ENCODE data around the gene UROC1. TPM values are rescaled to one million over a fixed set of nuclear protein-coding genes. Genes with fewer than 3 reads are reported as not detected.
A peak's percentile ranks its signal among the peaks of the same experiment; 100 is the strongest.

The UROC1 gene
- total and polyA plus RNA-seq, 4 donors = 0.01 to 0.21 (median 0.08) TPM

DNA sequence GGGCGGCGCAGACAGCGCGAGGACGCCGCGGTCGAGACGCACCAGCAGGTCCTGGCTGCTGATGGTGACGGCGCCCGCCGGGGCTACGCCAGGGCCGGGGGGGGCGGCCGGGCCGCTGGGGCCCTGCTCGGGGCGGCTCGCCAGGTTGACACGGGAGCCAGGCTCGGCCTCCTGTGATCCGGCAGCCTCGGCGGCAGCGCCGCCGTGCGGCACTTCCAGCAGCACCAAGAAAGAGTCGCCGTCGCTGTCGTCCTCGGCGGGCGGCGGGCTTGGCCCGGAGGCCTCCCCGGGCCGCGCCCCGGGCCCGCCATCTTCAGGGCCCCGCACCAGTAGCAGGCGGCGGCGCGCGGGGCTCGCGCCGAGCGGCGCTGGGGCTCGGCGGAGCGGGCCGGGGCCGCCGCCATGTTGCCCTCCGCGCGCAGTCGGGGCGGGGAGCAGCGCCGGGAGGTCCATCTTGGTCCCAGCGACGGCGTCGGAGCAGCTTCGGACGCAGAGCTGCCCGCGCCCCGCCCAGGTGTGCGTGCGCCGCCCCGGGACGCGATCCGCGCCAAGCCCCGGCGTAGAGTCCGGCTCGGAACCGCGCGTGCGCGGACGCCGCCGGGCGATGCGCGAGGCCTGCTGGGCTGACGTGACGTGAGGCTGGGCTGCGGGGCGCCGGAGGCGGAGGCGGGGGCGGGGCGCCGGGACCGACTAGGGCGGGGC is 42.0 kb downstream of the UROC1 start, which contains the start of gene ZXDC:
ZXDC (minus strand) TSS at position 479 of the 702 bp plus-strand sequence; CDS start at position 453, 26 bp downstream.
- Histone ChIP-seq H3K4me1 (ENCODE audit: control insufficient read depth in 5 of 5, insufficient read depth in 5 of 5, low read length in 5 of 5) (peaks cover 18 to 35% (median 19%) of the 10 kb centered on the region in 5 donors), H3K9ac (ENCODE audit: insufficient read depth in 1 of 2, low read length in 2 of 2) (peak within 1 kb of the TSS; percentile 8 to 92), H3K4me3 (peak within 1 kb of the TSS; percentile 66), H3K27me3 (ENCODE audit: control insufficient read depth in 3 of 3, insufficient read depth in 3 of 3, low read length in 2 of 3) (no peaks in the 10 kb centered on the region), H3K36me3 (ENCODE audit: control insufficient read depth in 4 of 4, insufficient read depth in 4 of 4, low read length in 4 of 4) (peaks cover 3 to 17% (median 6%) of the 10 kb centered on the region in 4 donors), H3K9me3 (ENCODE audit: control insufficient read depth in 4 of 4, insufficient read depth in 3 of 4, low read length in 3 of 4) (no peaks in the 10 kb centered on the region), H3K27ac (ENCODE audit: low read depth in 1 of 2, low read length in 1 of 2) (peak within 1 kb of the TSS; percentile 85 to 98)
- ATAC-seq (ENCODE audit: insufficient read depth, low FRiP score) (peak; percentile 84), DNase-seq (peak; percentile 94 to 98 (median 95))
- TF ChIP-seq, protein P1, sequence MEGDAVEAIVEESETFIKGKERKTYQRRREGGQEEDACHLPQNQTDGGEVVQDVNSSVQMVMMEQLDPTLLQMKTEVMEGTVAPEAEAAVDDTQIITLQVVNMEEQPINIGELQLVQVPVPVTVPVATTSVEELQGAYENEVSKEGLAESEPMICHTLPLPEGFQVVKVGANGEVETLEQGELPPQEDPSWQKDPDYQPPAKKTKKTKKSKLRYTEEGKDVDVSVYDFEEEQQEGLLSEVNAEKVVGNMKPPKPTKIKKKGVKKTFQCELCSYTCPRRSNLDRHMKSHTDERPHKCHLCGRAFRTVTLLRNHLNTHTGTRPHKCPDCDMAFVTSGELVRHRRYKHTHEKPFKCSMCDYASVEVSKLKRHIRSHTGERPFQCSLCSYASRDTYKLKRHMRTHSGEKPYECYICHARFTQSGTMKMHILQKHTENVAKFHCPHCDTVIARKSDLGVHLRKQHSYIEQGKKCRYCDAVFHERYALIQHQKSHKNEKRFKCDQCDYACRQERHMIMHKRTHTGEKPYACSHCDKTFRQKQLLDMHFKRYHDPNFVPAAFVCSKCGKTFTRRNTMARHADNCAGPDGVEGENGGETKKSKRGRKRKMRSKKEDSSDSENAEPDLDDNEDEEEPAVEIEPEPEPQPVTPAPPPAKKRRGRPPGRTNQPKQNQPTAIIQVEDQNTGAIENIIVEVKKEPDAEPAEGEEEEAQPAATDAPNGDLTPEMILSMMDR (IDR thresholded peaks at IDR 0.05; ENCODE audit: control extremely low read depth, extremely low read depth) = peak; percentile 13
- WGBS, 2 donors = 0 to 1% methylated on average over 14 to 112 of the region's 112 CpGs

DNA sequence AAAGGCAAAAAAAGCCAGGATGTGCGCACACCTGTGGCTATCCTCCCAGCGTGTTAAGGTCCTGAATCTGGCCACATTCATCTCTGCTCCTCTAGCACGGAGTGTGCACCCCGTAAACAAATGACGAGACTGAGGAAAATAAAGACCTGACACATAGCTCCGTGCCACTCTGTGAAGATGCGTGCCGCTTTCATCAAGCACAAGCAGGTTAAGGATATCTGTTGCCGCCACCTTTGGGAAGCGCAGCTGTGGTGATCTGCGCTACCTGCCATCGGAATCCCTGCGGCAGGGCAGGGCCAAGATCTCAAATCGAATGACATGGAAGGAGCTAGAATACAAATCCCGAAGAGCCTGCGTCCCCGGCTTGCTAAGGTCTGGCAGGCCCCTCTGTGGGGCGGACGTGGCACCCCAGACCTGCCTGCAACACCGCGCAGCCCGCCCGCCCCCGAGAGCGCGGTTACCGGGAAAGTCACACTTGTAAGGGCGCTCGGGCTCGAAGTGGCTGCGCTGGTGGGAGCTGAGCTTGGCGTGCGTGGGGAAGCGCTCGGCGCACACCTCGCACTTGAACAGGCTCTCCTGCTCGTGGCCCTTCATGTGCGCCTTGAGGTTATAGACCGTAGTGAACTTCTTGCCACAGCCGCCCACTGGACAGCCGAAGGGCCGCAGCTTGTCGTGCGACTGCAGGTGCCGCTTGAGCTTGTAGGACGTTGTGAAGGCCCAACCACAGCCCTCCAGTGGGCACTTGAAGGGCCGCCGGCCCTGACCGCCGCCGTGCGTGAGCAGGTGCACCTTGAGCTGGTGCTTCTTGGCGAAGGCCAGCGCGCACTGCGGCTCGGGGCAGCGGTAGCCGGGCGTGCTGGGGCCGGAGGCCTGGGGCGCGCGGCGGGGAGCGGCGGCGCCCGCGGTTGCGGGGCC is 42.8 kb downstream of the UROC1 start:
- Histone ChIP-seq H3K36me3 (ENCODE audit: control insufficient read depth in 4 of 4, insufficient read depth in 4 of 4, low read length in 4 of 4) (peaks cover 4 to 24% (median 13%) of the 10 kb centered on the region in 4 donors), H3K9ac (ENCODE audit: insufficient read depth in 1 of 2, low read length in 2 of 2) (peak overlapping the region; percentile 8 to 85), H3K27ac (ENCODE audit: low read depth in 1 of 2, low read length in 1 of 2) (peak overlapping the region; percentile 85 to 98), H3K4me1 (ENCODE audit: control insufficient read depth in 5 of 5, insufficient read depth in 5 of 5, low read length in 5 of 5) (peaks cover 18 to 35% (median 21%) of the 10 kb centered on the region in 5 donors), H3K4me3 (peak overlapping the region; percentile 66), H3K9me3 (ENCODE audit: control insufficient read depth in 4 of 4, insufficient read depth in 3 of 4, low read length in 3 of 4) (no peaks in the 10 kb centered on the region), H3K27me3 (ENCODE audit: control insufficient read depth in 3 of 3, insufficient read depth in 3 of 3, low read length in 2 of 3) (no peaks in the 10 kb centered on the region)
- TF ChIP-seq, protein P1 (IDR thresholded peaks at IDR 0.05; ENCODE audit: control extremely low read depth, extremely low read depth) = no peak
- 7 to 9% methylated on average over 70 to 72 of the region's 72 CpGs for WGBS, 2 donors
- ATAC-seq (ENCODE audit: insufficient read depth, low FRiP score) = no peak
- peak; percentile 40 to 50 (median 45) for DNase-seq

DNA sequence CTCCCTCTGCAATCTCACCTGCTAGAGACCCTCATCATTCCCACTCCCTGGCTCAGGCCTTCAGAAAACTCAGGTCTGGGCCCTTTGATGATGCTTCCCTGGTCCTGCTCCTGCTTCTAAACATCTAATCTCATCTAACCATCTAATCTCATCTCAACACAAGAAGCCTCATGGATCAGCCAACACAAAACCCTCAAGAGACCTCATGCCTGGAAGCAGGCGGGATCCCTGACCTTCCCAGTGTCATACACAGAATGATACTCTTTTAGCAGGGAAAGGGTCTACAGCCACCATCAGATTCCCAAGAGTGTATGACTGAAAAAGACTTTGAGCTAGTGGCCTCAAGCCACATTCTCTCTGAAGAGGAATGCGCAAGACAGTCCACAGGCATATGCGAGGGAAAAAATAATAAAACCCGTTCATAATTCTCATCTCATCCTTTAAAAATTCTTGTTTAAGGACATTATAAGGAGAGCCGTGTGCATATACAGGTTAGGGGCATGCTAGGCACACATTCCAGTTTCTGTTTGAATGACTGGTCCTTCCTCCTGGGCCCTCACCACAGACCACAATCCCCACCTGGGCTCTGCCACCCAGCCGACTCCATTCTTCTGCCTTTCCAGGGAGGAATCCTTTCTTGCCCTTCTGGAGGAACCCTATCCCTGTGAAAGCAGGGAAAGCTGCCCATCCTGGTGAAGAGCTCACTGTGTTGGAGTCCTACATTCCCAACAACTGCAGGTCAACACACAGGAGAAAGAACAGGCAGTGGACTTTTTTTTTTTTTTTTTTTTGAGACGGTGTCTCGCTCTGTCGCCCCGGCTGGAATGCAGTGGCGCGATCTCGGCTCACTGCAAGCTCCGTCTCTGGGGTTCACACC is 44.0 kb downstream of the UROC1 start:
- Histone ChIP-seq H3K9me3 (ENCODE audit: control insufficient read depth in 4 of 4, insufficient read depth in 3 of 4, low read length in 3 of 4) (peaks cover 0 to 2% (median 0%) of the 10 kb centered on the region in 4 donors), H3K4me1 (ENCODE audit: control insufficient read depth in 5 of 5, insufficient read depth in 5 of 5, low read length in 5 of 5) (peaks cover 18 to 35% (median 25%) of the 10 kb centered on the region in 5 donors), H3K27ac (ENCODE audit: low read depth in 1 of 2, low read length in 1 of 2) (peak overlapping the region in 1 of 2 donors; percentile 85), H3K36me3 (ENCODE audit: control insufficient read depth in 4 of 4, insufficient read depth in 4 of 4, low read length in 4 of 4) (peaks cover 4 to 36% (median 24%) of the 10 kb centered on the region in 4 donors), H3K27me3 (ENCODE audit: control insufficient read depth in 3 of 3, insufficient read depth in 3 of 3, low read length in 2 of 3) (no peaks in the 10 kb centered on the region), H3K9ac (ENCODE audit: insufficient read depth in 1 of 2, low read length in 2 of 2) (peak overlapping the region; percentile 8 to 58), H3K4me3 (no peak overlapping the region)
- ATAC-seq (ENCODE audit: insufficient read depth, low FRiP score) = no peak
- no peak for DNase-seq
- WGBS, 2 donors = 66 to 76% methylated on average over 13 to 14 of the region's 14 CpGs
- TF ChIP-seq, protein P1 (IDR thresholded peaks at IDR 0.05; ENCODE audit: control extremely low read depth, extremely low read depth) = no peak
